Lower leg skin (tissue), 3 donors: ENCODE data around the gene LDB2.

ENCODE experiments used
- CTCF ChIP-seq, 3 donors: fragments of 450-650 bp; IDR thresholded peaks; one replicate each; pipeline ENCODE4 v1.5.1; 2016; ENCODE audit warnings: antibody characterized with exemption in 3 of 3, mild to moderate bottlenecking in 3 of 3, moderate library complexity in 2 of 3
- POLR2A ChIP-seq, 2 donors: fragments of 450-650 bp; IDR thresholded peaks; one replicate each; pipeline ENCODE4 v1.6.1; 2016 to 2017; ENCODE audit warnings: antibody characterized with exemption in 2 of 2, mild to moderate bottlenecking in 1 of 2, moderate library complexity in 1 of 2

GRCh38 chr4:16674082-16674481 lies 224.4 kb downstream of the LDB2 start:
- TF ChIP-seq CTCF (IDR thresholded peaks at IDR 0.05) (no peak), POLR2A (IDR thresholded peaks at IDR 0.05) (no peak)
